GM12878 (cell line): ENCODE data around the gene CELF3.

Experiments
- EP300 ChIP-seq, 2 experiments: fragments of 150-350 bp in 1 of 2; IDR thresholded peaks; 2 replicates each; pipeline ENCODE4 v1.6.1; 2011 to 2012; ENCODE audit warnings: low read depth in 2 of 2, low read length in 2 of 2, borderline replicate concordance in 1 of 2, improper control_type of control experiment in 1 of 2, inconsistent platforms in 1 of 2; ENCODE audit not compliant: control insufficient read depth in 1 of 2
- EZH2 ChIP-seq: IDR thresholded peaks from 2 replicates; pipeline ENCODE4 v1.6.1; 2012; ENCODE audit warnings: low read depth, mild to moderate bottlenecking, control low read depth, inconsistent platforms, low read length, borderline replicate concordance; ENCODE audit not compliant: control insufficient read depth
- HDAC2 ChIP-seq: fragments of 200-600 bp; sonication (generic); IDR thresholded peaks from 2 replicates; pipeline ENCODE4 v1.6.1; 2017
- JUNB ChIP-seq: IDR thresholded peaks from 2 replicates; pipeline ENCODE4 v1.6.1; 2016; ENCODE audit warnings: antibody characterized with exemption, mild to moderate bottlenecking
- KDM1A ChIP-seq: fragments of 200-600 bp; sonication (generic); IDR thresholded peaks from 2 replicates; pipeline ENCODE4 v1.6.1; 2016; ENCODE audit warnings: borderline replicate concordance
- POLR2A ChIP-seq: IDR thresholded peaks from 2 replicates; pipeline ENCODE4 v1.6.1; 2011; ENCODE audit warnings: low read depth, mild to moderate bottlenecking, low read length
- POLR2AphosphoS5 ChIP-seq: IDR thresholded peaks from 2 replicates; pipeline ENCODE4 v1.6.1; 2011; ENCODE audit warnings: mild to moderate bottlenecking, low read length, inconsistent platforms
- TBL1XR1 ChIP-seq: IDR thresholded peaks from 2 replicates; pipeline ENCODE4 v1.6.1; 2012; ENCODE audit warnings: low read depth, low read length, improper control_type of control experiment
- TF ChIP-seq, protein P1 (sequence below), 3 experiments: IDR thresholded peaks in 2 of 3; conservative IDR thresholded peaks in 1 of 3; 2 replicates each; pipeline ENCODE4 v1.5.1; 2011; ENCODE audit warnings: low read depth in 3 of 3, low read length in 3 of 3, mild to moderate bottlenecking in 3 of 3, control low read depth in 2 of 3, moderate library complexity in 2 of 3, inconsistent platforms in 1 of 3, mixed read lengths in 1 of 3; ENCODE audit not compliant: control insufficient read depth in 2 of 3, insufficient read depth in 1 of 3; ENCODE audit errors: extremely low read depth in 1 of 3
- TF ChIP-seq, protein P2 (sequence below): IDR thresholded peaks from 2 replicates; pipeline ENCODE4 v1.6.1; 2011; ENCODE audit warnings: borderline replicate concordance, low read depth, mild to moderate bottlenecking, moderate library complexity, mixed read lengths, low read length; ENCODE audit not compliant: insufficient read depth; ENCODE audit errors: extremely low read length

DNA sequence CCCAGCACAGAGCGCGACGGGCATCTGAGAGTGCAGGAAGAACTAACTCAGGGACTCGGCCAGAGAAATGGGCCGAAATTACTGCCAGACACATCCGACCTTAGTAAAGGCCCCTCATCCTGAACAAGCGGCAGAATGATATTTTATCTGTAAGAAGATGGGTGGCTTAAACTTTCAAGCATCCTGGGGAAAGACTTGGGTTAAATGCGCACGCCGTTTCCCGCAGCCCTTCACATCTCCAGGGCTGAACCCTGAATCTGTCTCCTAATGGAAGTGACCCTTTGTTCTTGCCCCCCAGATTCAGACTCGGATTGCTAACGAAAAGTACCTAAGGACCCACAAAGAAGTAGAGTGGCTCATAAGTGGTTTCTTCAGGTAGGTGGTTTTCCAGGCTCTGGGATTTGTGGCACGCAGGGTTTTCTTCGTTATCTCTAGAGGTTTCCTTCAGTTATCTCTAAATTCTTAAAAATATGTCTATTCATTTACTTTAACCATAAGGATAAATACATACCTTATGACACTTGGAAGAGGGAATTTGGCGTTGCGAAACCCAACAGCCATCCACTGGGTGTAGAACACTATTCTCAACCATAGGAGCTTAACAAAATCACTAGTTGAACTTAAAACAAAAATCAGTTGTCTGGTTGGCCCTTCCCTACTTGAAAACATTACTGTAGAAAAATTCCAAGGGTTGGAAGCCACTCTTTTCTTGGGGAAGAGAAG is 5.3 kb upstream of the CELF3 start:
- TF ChIP-seq EP300 (IDR thresholded peaks at IDR 0.05; ENCODE audit: borderline replicate concordance in 1 of 2, control insufficient read depth in 1 of 2, low read depth in 2 of 2, low read length in 2 of 2) (no peak), POLR2A (no peak), JUNB (no peak), HDAC2 (no peak), EZH2 (no peak), POLR2AphosphoS5 (no peak), KDM1A (no peak), TBL1XR1 (no peak)
- TF ChIP-seq, protein P1, sequence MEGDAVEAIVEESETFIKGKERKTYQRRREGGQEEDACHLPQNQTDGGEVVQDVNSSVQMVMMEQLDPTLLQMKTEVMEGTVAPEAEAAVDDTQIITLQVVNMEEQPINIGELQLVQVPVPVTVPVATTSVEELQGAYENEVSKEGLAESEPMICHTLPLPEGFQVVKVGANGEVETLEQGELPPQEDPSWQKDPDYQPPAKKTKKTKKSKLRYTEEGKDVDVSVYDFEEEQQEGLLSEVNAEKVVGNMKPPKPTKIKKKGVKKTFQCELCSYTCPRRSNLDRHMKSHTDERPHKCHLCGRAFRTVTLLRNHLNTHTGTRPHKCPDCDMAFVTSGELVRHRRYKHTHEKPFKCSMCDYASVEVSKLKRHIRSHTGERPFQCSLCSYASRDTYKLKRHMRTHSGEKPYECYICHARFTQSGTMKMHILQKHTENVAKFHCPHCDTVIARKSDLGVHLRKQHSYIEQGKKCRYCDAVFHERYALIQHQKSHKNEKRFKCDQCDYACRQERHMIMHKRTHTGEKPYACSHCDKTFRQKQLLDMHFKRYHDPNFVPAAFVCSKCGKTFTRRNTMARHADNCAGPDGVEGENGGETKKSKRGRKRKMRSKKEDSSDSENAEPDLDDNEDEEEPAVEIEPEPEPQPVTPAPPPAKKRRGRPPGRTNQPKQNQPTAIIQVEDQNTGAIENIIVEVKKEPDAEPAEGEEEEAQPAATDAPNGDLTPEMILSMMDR (IDR thresholded peaks at IDR 0.05 in 2 of 3, conservative IDR thresholded peaks at IDR 0.05 in 1 of 3; ENCODE audit: control insufficient read depth in 2 of 3, extremely low read depth in 1 of 3, insufficient read depth in 1 of 3, low read depth in 3 of 3, low read length in 3 of 3) = no peak
- TF ChIP-seq, protein P2, sequence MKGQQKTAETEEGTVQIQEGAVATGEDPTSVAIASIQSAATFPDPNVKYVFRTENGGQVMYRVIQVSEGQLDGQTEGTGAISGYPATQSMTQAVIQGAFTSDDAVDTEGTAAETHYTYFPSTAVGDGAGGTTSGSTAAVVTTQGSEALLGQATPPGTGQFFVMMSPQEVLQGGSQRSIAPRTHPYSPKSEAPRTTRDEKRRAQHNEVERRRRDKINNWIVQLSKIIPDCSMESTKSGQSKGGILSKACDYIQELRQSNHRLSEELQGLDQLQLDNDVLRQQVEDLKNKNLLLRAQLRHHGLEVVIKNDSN = no peak
